ENCODE results near the gene ST8SIA5. TPM values are rescaled to one million over a fixed set of nuclear protein-coding genes. Genes with fewer than 3 reads are reported as not detected.

ST8SIA5 gene
- total and polyA plus RNA-seq, 2 of the 4 experiments (the other 2 are of a cell fraction) = 0.03 TPM; not detected in 1

- no peak for TF ChIP-seq CTCF (conservative IDR thresholded peaks at IDR 0.05; ENCODE audit: low read depth, low read length)
Observed at GRCh38 chr18:46657115-46657955, 99.5 kb downstream of the ST8SIA5 start, which contains the start of gene LOXHD1 (continued).
